IPS DF 6.9 (cell line): ENCODE results near the gene ABLIM1.

Experiments
- DNase-seq: peaks from one replicate; pipeline ENCODE4 v3.0.0-alpha.2; 2013; ENCODE audit warnings: low read depth, low spot score
- H3K27ac ChIP-seq: one replicate; pipeline ENCODE4 v1.5.1; 2013; ENCODE audit warnings: low read length, control low read depth
- H3K27me3 ChIP-seq: 2 replicates; pipeline ENCODE4 v1.6.1; 2013; ENCODE audit warnings: mild to moderate bottlenecking, low read length; ENCODE audit not compliant: control insufficient read depth, insufficient read depth
- H3K36me3 ChIP-seq: 2 replicates; pipeline ENCODE4 v1.6.1; 2013; ENCODE audit warnings: low read length; ENCODE audit not compliant: control insufficient read depth, insufficient read depth
- H3K4me1 ChIP-seq: 2 replicates; pipeline ENCODE4 v1.6.1; 2013; ENCODE audit warnings: low read length; ENCODE audit not compliant: control insufficient read depth, insufficient read depth
- H3K4me3 ChIP-seq: 2 replicates; pipeline ENCODE4 v1.5.1; 2013; ENCODE audit warnings: mild to moderate bottlenecking, low read length
- H3K9me3 ChIP-seq: 2 replicates; pipeline ENCODE4 v1.6.1; 2013; ENCODE audit warnings: low read length, inconsistent platforms; ENCODE audit not compliant: control insufficient read depth, insufficient read depth
- WGBS: extraction: QIAGEN DNeasy Blood & Tissue Kit; methylation state at CpG from one replicate; pipeline ENCODE4 v1.1.7; 2013; ENCODE audit warnings: mixed read lengths, missing lambda C conversion rate; ENCODE audit not compliant: insufficient read length, insufficient coverage; 5-methylcytosine and 5-hydroxymethylcytosine counted together

The ABLIM1 gene

DNA sequence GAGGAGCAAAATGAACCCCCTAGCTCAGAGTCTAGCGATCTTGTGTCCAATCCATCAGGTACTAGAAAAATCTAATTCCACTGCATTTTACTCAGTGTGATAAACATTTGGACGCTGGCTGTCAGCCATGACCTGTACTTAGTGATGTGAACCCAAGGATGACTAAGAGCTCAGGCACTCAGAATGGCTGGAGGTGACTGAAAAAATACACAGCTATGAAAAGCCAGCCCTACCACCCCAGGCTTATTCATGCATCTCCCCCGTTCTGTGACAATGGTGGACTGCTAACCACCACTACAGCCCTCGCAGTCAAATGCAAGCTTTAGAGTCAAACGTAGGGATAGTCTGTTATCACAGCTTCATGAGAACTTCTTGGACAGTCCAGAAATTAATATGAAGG, 268.6 kb downstream of the ABLIM1 start:
- no CpG with 5 or more reads among the region's 5 CpGs for WGBS

DNA sequence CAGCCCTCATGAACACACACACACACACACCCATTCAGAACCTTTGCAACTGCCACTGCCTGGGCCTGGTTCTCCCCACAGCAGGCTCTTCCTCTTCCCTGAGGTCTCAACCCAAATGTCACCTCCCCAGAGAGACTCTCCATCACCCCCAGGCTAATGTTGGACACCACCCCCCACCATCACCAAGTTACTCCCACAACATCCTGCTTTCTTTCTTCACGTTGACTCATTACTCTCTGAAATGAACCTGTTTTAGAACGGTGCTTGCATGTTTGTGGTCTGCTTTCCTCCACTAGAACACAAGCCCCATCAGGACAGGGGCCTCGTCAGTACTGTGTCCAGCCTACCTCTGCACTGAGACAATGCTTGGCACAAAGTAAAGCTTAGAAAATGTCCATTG, 269.8 kb downstream of the ABLIM1 start:
- DNase-seq = no peak
- WGBS = no CpG with 5 or more reads among the region's 3 CpGs
- peaks cover 6% of the 10 kb centered on the region for H3K4me1 ChIP-seq

More for the DNA sequence above, 268.6 kb downstream of the ABLIM1 start:
- no peak for DNase-seq
- Histone ChIP-seq H3K27me3 (no peaks in the 10 kb centered on the region), H3K27ac (no peak overlapping the region), H3K9me3 (no peaks in the 10 kb centered on the region), H3K4me1 (peaks cover 6% of the 10 kb centered on the region), H3K4me3 (no peak overlapping the region), H3K36me3 (no peaks in the 10 kb centered on the region)

DNA sequence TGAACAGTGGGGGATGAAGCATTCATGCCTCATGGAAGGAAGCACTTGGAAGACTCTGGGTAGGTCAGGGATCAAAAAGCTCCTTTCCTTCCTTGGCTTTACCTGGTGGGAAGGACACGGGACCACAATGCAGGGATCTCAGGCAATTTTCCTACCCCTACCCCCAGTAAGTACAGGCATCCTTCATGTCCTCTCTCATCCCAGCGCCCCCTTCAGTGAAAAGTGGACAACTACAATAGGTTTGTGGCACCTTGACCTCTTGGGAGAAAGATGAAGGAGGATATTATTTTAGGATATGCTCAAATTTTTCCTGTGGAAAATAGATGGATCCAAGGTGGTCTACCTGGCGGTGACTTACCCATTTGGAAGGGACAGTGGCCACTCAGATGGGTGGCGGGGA, 270.3 kb downstream of the ABLIM1 start:
- Histone ChIP-seq H3K4me3 (no peak overlapping the region), H3K27me3 (no peaks in the 10 kb centered on the region), H3K4me1 (peaks cover 5% of the 10 kb centered on the region), H3K27ac (no peak overlapping the region), H3K36me3 (no peaks in the 10 kb centered on the region), H3K9me3 (no peaks in the 10 kb centered on the region)
- no peak for DNase-seq
- WGBS = no CpG with 5 or more reads among the region's 4 CpGs

More for the DNA sequence above, 269.8 kb downstream of the ABLIM1 start:
- no peaks in the 10 kb centered on the region for H3K36me3 ChIP-seq
- H3K9me3 ChIP-seq = no peaks in the 10 kb centered on the region
- no peak overlapping the region for H3K4me3 ChIP-seq
- H3K27me3 ChIP-seq = no peaks in the 10 kb centered on the region
- H3K27ac ChIP-seq = no peak overlapping the region

DNA sequence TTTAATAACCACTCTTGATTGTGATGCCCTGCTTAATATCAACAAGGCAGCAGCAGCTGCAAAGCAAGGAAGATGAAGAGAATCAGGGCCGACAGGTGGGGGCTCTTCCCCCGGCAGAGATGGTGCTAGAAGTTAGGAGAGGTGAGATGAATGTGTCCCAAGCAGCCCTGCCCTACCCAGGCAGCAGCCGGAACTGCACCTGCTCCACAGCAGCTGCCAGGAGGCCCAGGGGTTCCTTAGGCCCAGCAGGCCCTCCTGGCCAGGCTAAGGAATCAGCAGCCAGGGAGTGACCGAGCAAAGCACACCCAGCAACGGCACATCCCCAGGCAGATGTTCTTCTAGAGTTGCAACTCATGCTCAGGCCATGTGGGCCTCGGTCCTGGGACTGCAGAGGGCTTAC, 271.6 kb downstream of the ABLIM1 start:
- H3K4me1 ChIP-seq = peaks cover 5% of the 10 kb centered on the region
- DNase-seq = no peak
- no peaks in the 10 kb centered on the region for H3K27me3 ChIP-seq
- no peaks in the 10 kb centered on the region for H3K9me3 ChIP-seq
- WGBS = no CpG with 5 or more reads among the region's 6 CpGs
- no peaks in the 10 kb centered on the region for H3K36me3 ChIP-seq
- H3K4me3 ChIP-seq = no peak overlapping the region
- H3K27ac ChIP-seq = no peak overlapping the region

DNA sequence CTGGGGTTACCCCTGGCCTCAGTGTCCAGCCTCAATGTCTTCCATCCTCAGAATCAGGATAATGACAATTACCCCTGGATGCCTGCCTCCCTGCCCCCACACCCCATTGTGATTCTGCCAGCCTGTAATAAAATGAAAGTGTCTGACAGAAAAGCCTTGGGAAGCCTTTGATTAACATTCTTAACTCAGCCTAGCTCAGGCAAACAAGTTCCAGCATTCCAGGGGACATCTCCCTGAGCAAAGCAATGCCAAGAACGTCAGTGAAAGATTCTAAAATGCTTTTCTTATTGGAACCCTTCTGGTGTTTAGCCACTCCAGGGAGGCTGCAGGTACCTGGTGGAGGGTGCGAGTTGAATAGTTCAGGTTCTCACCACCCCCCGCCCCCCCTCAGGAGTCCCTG, 272.5 kb downstream of the ABLIM1 start:
- no peaks in the 10 kb centered on the region for H3K9me3 ChIP-seq
- no peak for DNase-seq
- no CpG with 5 or more reads among the region's 3 CpGs for WGBS
- no peaks in the 10 kb centered on the region for H3K36me3 ChIP-seq
- no peaks in the 10 kb centered on the region for H3K27me3 ChIP-seq
- H3K27ac ChIP-seq = no peak overlapping the region
- peaks cover 5% of the 10 kb centered on the region for H3K4me1 ChIP-seq
- H3K4me3 ChIP-seq = no peak overlapping the region

DNA sequence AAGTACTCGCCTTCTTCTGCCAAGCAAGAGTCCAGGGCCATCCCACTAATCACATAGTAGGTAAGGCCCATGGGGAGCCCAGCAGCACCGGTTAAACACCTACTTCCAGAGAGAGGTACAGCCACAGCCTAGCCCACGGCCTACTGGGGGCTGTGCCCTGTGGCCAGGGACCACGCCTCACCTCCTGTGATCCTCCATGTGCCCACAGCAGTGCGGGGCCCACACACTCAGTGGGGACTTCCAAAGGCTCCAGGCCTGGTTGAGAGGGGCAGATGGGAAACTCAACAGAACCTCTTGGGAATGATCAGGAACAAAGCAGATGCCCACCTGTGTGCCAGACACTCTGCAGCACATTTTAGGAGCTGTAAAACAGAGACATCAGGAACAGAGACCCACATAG, 273.5 kb downstream of the ABLIM1 start:
- no peaks in the 10 kb centered on the region for H3K27me3 ChIP-seq
- no peaks in the 10 kb centered on the region for H3K9me3 ChIP-seq
- WGBS = no CpG with 5 or more reads among the region's 5 CpGs
- no peak for DNase-seq
- no peaks in the 10 kb centered on the region for H3K36me3 ChIP-seq
- H3K4me1 ChIP-seq = peaks cover 5% of the 10 kb centered on the region
- H3K4me3 ChIP-seq = no peak overlapping the region
- no peak overlapping the region for H3K27ac ChIP-seq

DNA sequence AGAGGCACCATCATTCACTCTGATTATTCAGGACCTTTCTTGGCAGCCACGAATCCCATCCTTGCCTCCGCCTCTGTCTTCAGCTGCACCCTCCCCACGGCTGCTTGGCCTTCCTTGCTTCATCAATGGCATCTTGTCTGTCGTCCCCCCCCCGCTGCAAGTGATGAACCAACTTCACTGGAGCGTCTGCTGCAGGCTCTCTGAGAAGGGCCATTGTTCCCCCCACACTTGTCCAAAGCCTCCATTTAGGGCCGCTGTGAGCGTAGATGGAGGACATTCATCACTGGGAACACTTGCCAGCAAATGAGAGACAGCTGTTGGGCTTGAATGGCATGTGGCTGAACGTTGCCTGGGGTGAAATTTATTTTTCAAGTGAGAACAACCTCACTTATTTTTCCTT, 273.9 kb downstream of the ABLIM1 start:
- Histone ChIP-seq H3K4me3 (no peak overlapping the region), H3K36me3 (no peaks in the 10 kb centered on the region), H3K4me1 (peaks cover 5% of the 10 kb centered on the region), H3K27ac (no peak overlapping the region), H3K9me3 (no peaks in the 10 kb centered on the region), H3K27me3 (no peaks in the 10 kb centered on the region)
- WGBS = no CpG with 5 or more reads among the region's 9 CpGs
- DNase-seq = no peak
